ENCODE data around the gene PGS1. TPM values are rescaled to one million over a fixed set of nuclear protein-coding genes. Genes with fewer than 3 reads are reported as not detected.

PGS1 gene
- total RNA-seq, 1 experiment from 2014 or later = 42.6 TPM

- peaks cover 19% of the 10 kb centered on the region for H3K36me3 Mint-ChIP-seq (ENCODE audit: insufficient read depth, unreplicated experiment)
- no peak overlapping the region for H3K27ac Mint-ChIP-seq (ENCODE audit: unreplicated experiment)
- peaks cover 23% of the 10 kb centered on the region for H3K4me1 Mint-ChIP-seq (ENCODE audit: low read depth, unreplicated experiment)
- peak; percentile 23 for TF ChIP-seq CTCF (IDR thresholded peaks at IDR 0.05; ENCODE audit: unreplicated experiment)
- no peak for DNase-seq
- intact Hi-C loops (cut with micrococcal nuclease; ENCODE audit: unreplicated experiment) = no loop called here
- BruUV-seq (replicated peaks) = no TSS peak
- no peaks in the 10 kb centered on the region for H3K9me3 Mint-ChIP-seq (ENCODE audit: low read depth, unreplicated experiment)
- no peak overlapping the region for H3K4me3 Mint-ChIP-seq (ENCODE audit: low read depth, unreplicated experiment)
- no peaks in the 10 kb centered on the region for H3K27me3 Mint-ChIP-seq (ENCODE audit: unreplicated experiment)
- CTCF ChIA-PET = interaction anchor here (0.6 kb wide), 3 partner anchors 33 to 894 kb away, joined by 3 to 4 read pairs (median 3); no protein-coding TSS in a partner anchor
Measured at GRCh38 chr17:78412403-78412802, 34.0 kb downstream of the PGS1 start.

GRCh38 chr17:78414178-78415162, 36.0 kb downstream of the PGS1 start:
- Mint-ChIP-seq H3K4me1 (ENCODE audit: low read depth, unreplicated experiment) (peaks cover 2% of the 10 kb centered on the region), H3K36me3 (ENCODE audit: insufficient read depth, unreplicated experiment) (peaks cover 23% of the 10 kb centered on the region), H3K4me3 (ENCODE audit: low read depth, unreplicated experiment) (no peak overlapping the region), H3K9me3 (ENCODE audit: low read depth, unreplicated experiment) (no peaks in the 10 kb centered on the region), H3K27me3 (ENCODE audit: unreplicated experiment) (no peaks in the 10 kb centered on the region), H3K27ac (ENCODE audit: unreplicated experiment) (no peak overlapping the region)
- no peak for DNase-seq
- no TSS peak for BruUV-seq (replicated peaks)
- CTCF ChIA-PET = interaction anchor here (0.6 kb wide), 1 partner anchor 254 kb away, joined by 4 read pairs; no protein-coding TSS in a partner anchor
- TF ChIP-seq CTCF (IDR thresholded peaks at IDR 0.05; ENCODE audit: unreplicated experiment) = no peak
- intact Hi-C loops (cut with micrococcal nuclease; ENCODE audit: unreplicated experiment) = no loop called here

- Mint-ChIP-seq H3K27ac (ENCODE audit: unreplicated experiment) (no peak overlapping the region), H3K9me3 (ENCODE audit: low read depth, unreplicated experiment) (no peaks in the 10 kb centered on the region), H3K4me1 (ENCODE audit: low read depth, unreplicated experiment) (no peaks in the 10 kb centered on the region), H3K36me3 (ENCODE audit: insufficient read depth, unreplicated experiment) (peaks cover 34% of the 10 kb centered on the region), H3K4me3 (ENCODE audit: low read depth, unreplicated experiment) (no peak overlapping the region), H3K27me3 (ENCODE audit: unreplicated experiment) (no peaks in the 10 kb centered on the region)
- no peak for DNase-seq
- intact Hi-C loops (cut with micrococcal nuclease; ENCODE audit: unreplicated experiment) = no loop called here
- CTCF ChIA-PET = interaction anchor here (0.6 kb wide), 1 partner anchor 19 kb away, joined by 4 read pairs; no protein-coding TSS in a partner anchor
- TF ChIP-seq CTCF (IDR thresholded peaks at IDR 0.05; ENCODE audit: unreplicated experiment) = no peak
- BruUV-seq (replicated peaks) = no TSS peak
Measured at GRCh38 chr17:78415821-78416711, 37.6 kb downstream of the PGS1 start.

GRCh38 chr17:78416791-78417530, 38.5 kb downstream of the PGS1 start:
- intact Hi-C loops (cut with micrococcal nuclease; ENCODE audit: unreplicated experiment) = no loop called here
- Mint-ChIP-seq H3K36me3 (ENCODE audit: insufficient read depth, unreplicated experiment) (peaks cover 34% of the 10 kb centered on the region), H3K4me3 (ENCODE audit: low read depth, unreplicated experiment) (no peak overlapping the region), H3K27me3 (ENCODE audit: unreplicated experiment) (no peaks in the 10 kb centered on the region), H3K4me1 (ENCODE audit: low read depth, unreplicated experiment) (no peaks in the 10 kb centered on the region), H3K27ac (ENCODE audit: unreplicated experiment) (peak overlapping the region; percentile 47), H3K9me3 (ENCODE audit: low read depth, unreplicated experiment) (no peaks in the 10 kb centered on the region)
- TF ChIP-seq CTCF (IDR thresholded peaks at IDR 0.05; ENCODE audit: unreplicated experiment) = no peak
- no peak for DNase-seq
- no TSS peak for BruUV-seq (replicated peaks)
- CTCF ChIA-PET = interaction anchor here (0.6 kb wide), 1 partner anchor 20 kb away, joined by 4 read pairs; no protein-coding TSS in a partner anchor

Measured in Calu3 (cell line).